Mesendoderm (in vitro differentiated cells): Measurements from ENCODE around the gene PSMG1.

Experiments used
- DNase-seq: peaks from one replicate; pipeline ENCODE4 v3.0.0; 2013
- H2AK5ac ChIP-seq: 2 replicates; pipeline ENCODE4 v1.6.1; 2013; ENCODE audit warnings: low read length, inconsistent platforms
- H2BK120ac ChIP-seq: 2 replicates; pipeline ENCODE4 v1.6.1; 2013; ENCODE audit warnings: low read depth, mild to moderate bottlenecking, low read length, moderate library complexity, mixed read lengths
- H2BK15ac ChIP-seq: replicated peaks from 2 replicates; pipeline ENCODE4 v1.6.1; 2013; ENCODE audit warnings: low read depth, mild to moderate bottlenecking, moderate library complexity
- H2BK5ac ChIP-seq: 2 replicates; pipeline ENCODE4 v1.6.1; 2013; ENCODE audit warnings: low read length, inconsistent platforms
- H3K18ac ChIP-seq: 2 replicates; pipeline ENCODE4 v1.6.1; 2013; ENCODE audit warnings: mild to moderate bottlenecking, low read length, mixed read lengths
- H3K23ac ChIP-seq: one replicate; pipeline ENCODE4 v1.6.1; 2013; ENCODE audit warnings: low read length
- H3K27ac ChIP-seq: 2 replicates; pipeline ENCODE4 v1.5.1; 2013; ENCODE audit warnings: low read depth, mild to moderate bottlenecking, inconsistent platforms, low read length, moderate library complexity
- H3K27me3 ChIP-seq: 2 replicates; pipeline ENCODE4 v1.6.1; 2013; ENCODE audit warnings: low read length, control low read depth, mild to moderate bottlenecking, inconsistent platforms; ENCODE audit not compliant: insufficient read depth, poor library complexity
- H3K36me3 ChIP-seq: 2 replicates; pipeline ENCODE4 v1.6.1; 2013; ENCODE audit warnings: low read length, inconsistent platforms; ENCODE audit not compliant: control insufficient read depth, insufficient read depth
- H3K4ac ChIP-seq: one replicate; pipeline ENCODE4 v1.6.1; 2013; ENCODE audit warnings: low read depth, mild to moderate bottlenecking, low read length, moderate library complexity
- H3K4me1 ChIP-seq: 2 replicates; pipeline ENCODE4 v1.6.1; 2013; ENCODE audit warnings: low read depth, low read length, inconsistent platforms; ENCODE audit not compliant: control insufficient read depth
- H3K4me2 ChIP-seq: 2 replicates; pipeline ENCODE4 v1.6.1; 2013; ENCODE audit warnings: low read length
- H3K4me3 ChIP-seq: 2 replicates; pipeline ENCODE4 v1.5.1; 2013; ENCODE audit warnings: mild to moderate bottlenecking, low read length
- H3K56ac ChIP-seq: one replicate; pipeline ENCODE4 v1.6.1; 2013; ENCODE audit warnings: low read length
- H3K79me1 ChIP-seq: 2 replicates; pipeline ENCODE4 v1.6.1; 2013; ENCODE audit warnings: low read length, inconsistent platforms
- H3K79me2 ChIP-seq: 2 replicates; pipeline ENCODE4 v1.6.1; 2013; ENCODE audit warnings: mild to moderate bottlenecking, low read length; ENCODE audit not compliant: control insufficient read depth, insufficient read depth
- H3K9ac ChIP-seq: 2 replicates; pipeline ENCODE4 v1.6.1; 2013; ENCODE audit warnings: low read length, inconsistent platforms
- H4K5ac ChIP-seq: one replicate; pipeline ENCODE4 v1.6.1; 2013; ENCODE audit warnings: low read length
- H4K8ac ChIP-seq: one replicate; pipeline ENCODE4 v1.6.1; 2013; ENCODE audit warnings: low read depth, mild to moderate bottlenecking, control low read depth, low read length, moderate library complexity
- WGBS: extraction: QIAGEN DNeasy Blood & Tissue Kit; methylation state at CpG from one replicate; pipeline ENCODE4 v1.1.7; 2013; ENCODE audit warnings: low lambda C conversion rate, missing lambda C conversion rate; ENCODE audit not compliant: insufficient coverage; ENCODE audit errors: extremely low coverage; 5-methylcytosine and 5-hydroxymethylcytosine counted together

The PSMG1 gene

GRCh38 chr21:39181205-39181818 is 1.9 kb downstream of the PSMG1 start:
- Histone ChIP-seq H3K27ac (no peak overlapping the region), H3K27me3 (no peaks in the 10 kb centered on the region), H3K23ac (no peak overlapping the region), H3K79me1 (peaks cover 5% of the 10 kb centered on the region), H3K79me2 (peaks cover 5% of the 10 kb centered on the region), H2AK5ac (no peak overlapping the region), H4K5ac (no peak overlapping the region), H2BK5ac (no peak overlapping the region), H3K4me2 (no peak overlapping the region), H3K4me3 (no peak overlapping the region), H3K4ac (no peak overlapping the region), H4K8ac (no peak overlapping the region), H3K56ac (no peak overlapping the region), H2BK15ac (no peak overlapping the region), H3K4me1 (peaks cover 2% of the 10 kb centered on the region), H3K9ac (no peak overlapping the region), H3K36me3 (no peaks in the 10 kb centered on the region), H2BK120ac (no peak overlapping the region), H3K18ac (no peak overlapping the region)
- DNase-seq: no peak
- WGBS: no CpG with 5 or more reads among the region's 4 CpGs

DNA sequence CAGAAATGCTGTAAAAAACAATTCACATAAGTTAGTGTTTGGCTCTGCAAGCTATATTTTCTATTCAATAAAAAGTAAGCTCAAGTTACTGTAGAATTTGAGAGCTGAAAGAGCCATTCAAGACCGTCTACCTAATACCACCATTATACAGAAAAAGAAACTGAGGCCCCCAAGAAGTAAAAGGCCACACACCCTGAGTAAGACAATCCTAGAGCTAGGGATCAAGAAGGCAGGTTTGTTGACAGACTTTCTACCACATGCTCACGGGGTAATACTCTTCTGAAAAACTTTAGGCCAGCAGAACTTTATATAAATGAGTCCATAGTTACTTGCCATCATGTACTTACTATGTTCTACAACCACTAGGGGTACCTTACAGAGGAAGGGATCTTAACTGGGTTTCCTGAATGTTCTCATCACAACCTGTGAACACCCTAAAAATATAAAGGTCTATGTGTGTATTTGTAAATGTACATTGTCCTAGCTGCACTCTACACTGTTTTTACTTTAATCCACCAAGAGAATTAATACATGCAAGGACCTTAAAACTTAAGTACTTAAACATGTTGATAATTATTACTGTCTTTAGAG is 2.7 kb downstream of the PSMG1 start:
- H3K4me1 ChIP-seq: peaks cover 2% of the 10 kb centered on the region
- no peak overlapping the region for H3K27ac ChIP-seq
- no peak overlapping the region for H3K4me2 ChIP-seq
- H2BK15ac ChIP-seq: no peak overlapping the region
- no peak overlapping the region for H4K5ac ChIP-seq
- no peak overlapping the region for H3K9ac ChIP-seq
- no peaks in the 10 kb centered on the region for H3K36me3 ChIP-seq
- peaks cover 5% of the 10 kb centered on the region for H3K79me2 ChIP-seq
- no peak overlapping the region for H3K4ac ChIP-seq
- no peak for DNase-seq
- no peak overlapping the region for H3K4me3 ChIP-seq
- H2BK5ac ChIP-seq: no peak overlapping the region
- no peak overlapping the region for H3K23ac ChIP-seq
- no peaks in the 10 kb centered on the region for H3K27me3 ChIP-seq
- H3K56ac ChIP-seq: no peak overlapping the region
- H3K79me1 ChIP-seq: peaks cover 5% of the 10 kb centered on the region
- no peak overlapping the region for H2AK5ac ChIP-seq
- no CpG with 5 or more reads among the region's 2 CpGs for WGBS
- H2BK120ac ChIP-seq: no peak overlapping the region
- no peak overlapping the region for H4K8ac ChIP-seq
- no peak overlapping the region for H3K18ac ChIP-seq

- no CpG with 5 or more reads among the region's 7 CpGs for WGBS
- no peak for DNase-seq
Observed at GRCh38 chr21:39178421-39178820, 4.8 kb downstream of the PSMG1 start.

GRCh38 chr21:39176271-39176709 is 7.0 kb downstream of the PSMG1 start:
- no CpG with 5 or more reads among the region's 3 CpGs for WGBS
- Histone ChIP-seq H3K18ac (no peak overlapping the region), H2BK15ac (no peak overlapping the region), H3K36me3 (peaks cover 2% of the 10 kb centered on the region), H4K5ac (no peak overlapping the region), H2AK5ac (no peak overlapping the region), H3K79me1 (no peaks in the 10 kb centered on the region), H4K8ac (no peak overlapping the region), H3K4me3 (no peak overlapping the region), H2BK5ac (no peak overlapping the region), H3K27me3 (no peaks in the 10 kb centered on the region), H3K23ac (no peak overlapping the region), H3K4me2 (no peak overlapping the region), H3K4ac (no peak overlapping the region), H3K9ac (no peak overlapping the region), H3K4me1 (no peaks in the 10 kb centered on the region), H3K27ac (no peak overlapping the region), H2BK120ac (no peak overlapping the region), H3K56ac (no peak overlapping the region), H3K79me2 (no peaks in the 10 kb centered on the region)
- no peak for DNase-seq

More at GRCh38 chr21:39178421-39178820, 4.8 kb downstream of the PSMG1 start:
- Histone ChIP-seq H3K23ac (no peak overlapping the region), H3K27me3 (no peaks in the 10 kb centered on the region), H3K4me2 (no peak overlapping the region), H2BK15ac (no peak overlapping the region), H3K79me1 (peaks cover 5% of the 10 kb centered on the region), H3K18ac (no peak overlapping the region), H4K5ac (no peak overlapping the region), H2BK5ac (no peak overlapping the region), H3K4ac (no peak overlapping the region), H3K36me3 (no peaks in the 10 kb centered on the region), H3K4me3 (no peak overlapping the region), H2AK5ac (no peak overlapping the region), H2BK120ac (no peak overlapping the region), H4K8ac (no peak overlapping the region), H3K9ac (no peak overlapping the region), H3K79me2 (peaks cover 5% of the 10 kb centered on the region), H3K56ac (no peak overlapping the region), H3K4me1 (peaks cover 2% of the 10 kb centered on the region), H3K27ac (no peak overlapping the region)

- no peak overlapping the region for H3K18ac ChIP-seq
- H2AK5ac ChIP-seq: no peak overlapping the region
- H4K8ac ChIP-seq: no peak overlapping the region
- no peak overlapping the region for H3K4me2 ChIP-seq
- H3K27ac ChIP-seq: no peak overlapping the region
- no peak for DNase-seq
- H3K36me3 ChIP-seq: peaks cover 2% of the 10 kb centered on the region
- H3K56ac ChIP-seq: no peak overlapping the region
- H3K79me2 ChIP-seq: no peaks in the 10 kb centered on the region
- H3K79me1 ChIP-seq: no peaks in the 10 kb centered on the region
- H3K9ac ChIP-seq: no peak overlapping the region
- no peak overlapping the region for H2BK15ac ChIP-seq
- H2BK5ac ChIP-seq: no peak overlapping the region
- no peak overlapping the region for H2BK120ac ChIP-seq
- H3K27me3 ChIP-seq: no peaks in the 10 kb centered on the region
- H3K4me1 ChIP-seq: no peaks in the 10 kb centered on the region
- no peak overlapping the region for H4K5ac ChIP-seq
- H3K23ac ChIP-seq: no peak overlapping the region
- H3K4ac ChIP-seq: no peak overlapping the region
- no CpG with 5 or more reads among the region's 10 CpGs for WGBS
- no peak overlapping the region for H3K4me3 ChIP-seq
Observed at GRCh38 chr21:39175665-39176064, 7.6 kb downstream of the PSMG1 start.

DNA sequence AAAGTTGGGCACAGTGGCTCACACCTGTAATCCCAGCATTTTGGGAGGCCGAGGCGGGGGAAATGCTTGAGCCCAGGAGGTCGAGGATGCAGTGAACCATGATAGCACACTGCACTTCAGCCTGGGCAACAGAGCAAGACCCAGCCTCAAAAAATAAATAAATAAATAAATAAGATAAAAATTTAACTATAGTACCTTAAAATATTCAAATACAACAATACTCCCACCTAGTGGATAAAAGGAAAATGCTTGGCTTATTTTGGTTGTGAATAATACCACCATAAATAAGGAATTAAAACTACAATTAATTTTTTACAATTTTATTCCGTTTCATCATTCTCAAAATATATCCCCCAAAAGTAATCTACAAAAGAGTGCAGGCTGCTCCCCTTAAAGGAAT is 8.1 kb downstream of the PSMG1 start:
- no peak for DNase-seq
- Histone ChIP-seq H3K27ac (no peak overlapping the region), H3K56ac (no peak overlapping the region), H4K8ac (no peak overlapping the region), H3K23ac (no peak overlapping the region), H2AK5ac (no peak overlapping the region), H3K36me3 (peaks cover 2% of the 10 kb centered on the region), H3K18ac (no peak overlapping the region), H3K27me3 (no peaks in the 10 kb centered on the region), H3K79me2 (no peaks in the 10 kb centered on the region), H3K4me1 (no peaks in the 10 kb centered on the region), H3K9ac (no peak overlapping the region), H3K79me1 (no peaks in the 10 kb centered on the region), H2BK120ac (no peak overlapping the region), H4K5ac (no peak overlapping the region), H3K4ac (no peak overlapping the region), H2BK15ac (no peak overlapping the region), H3K4me3 (no peak overlapping the region), H2BK5ac (no peak overlapping the region), H3K4me2 (no peak overlapping the region)
- WGBS: 100% methylated on average over 1 of the region's 4 CpGs
